ENCODE results near the gene AGK.
"Not testable (repeated sequence)": the region's sequence is repeated elsewhere in the genome, so short reads cannot be mapped to it uniquely, and the experiment has no call there.

AGK gene

GRCh38 chr7:141573511-141573910 lies 22.3 kb downstream of the AGK start:
- Histone ChIP-seq H3K27ac (no peak overlapping the region), H3K4me3 (no peak overlapping the region)
- no peak for TF ChIP-seq CTCF (IDR thresholded peaks at IDR 0.05)
- no peak for DNase-seq (ENCODE audit: low spot score)

GRCh38 chr7:141575164-141575563 lies 24.0 kb downstream of the AGK start:
- no peak for DNase-seq (ENCODE audit: low spot score)
- no peak for TF ChIP-seq CTCF (IDR thresholded peaks at IDR 0.05)
- Histone ChIP-seq H3K4me3 (no peak overlapping the region), H3K27ac (no peak overlapping the region)

GRCh38 chr7:141575654-141576448 lies 24.6 kb downstream of the AGK start:
- no peak for TF ChIP-seq CTCF (IDR thresholded peaks at IDR 0.05)
- Histone ChIP-seq H3K27ac (no peak overlapping the region), H3K4me3 (no peak overlapping the region)
- no peak for DNase-seq (ENCODE audit: low spot score)

- Histone ChIP-seq H3K27ac (no peak overlapping the region), H3K4me3 (no peak overlapping the region)
- DNase-seq (ENCODE audit: low spot score) = no peak
- TF ChIP-seq CTCF (IDR thresholded peaks at IDR 0.05) = no peak
Observed at GRCh38 chr7:141577043-141577839, 26.0 kb downstream of the AGK start.

- H3K4me3 ChIP-seq; H3K27ac ChIP-seq; DNase-seq (ENCODE audit: low spot score): not testable (repeated sequence)
Observed at GRCh38 chr7:141579953-141580352, 28.7 kb downstream of the AGK start.

- not testable (repeated sequence) for DNase-seq (ENCODE audit: low spot score); H3K27ac ChIP-seq; H3K4me3 ChIP-seq
Observed at GRCh38 chr7:141582063-141582462, 30.9 kb downstream of the AGK start.

GRCh38 chr7:141584935-141585334 lies 33.7 kb downstream of the AGK start:
- DNase-seq (ENCODE audit: low spot score) = no peak
- no peak for TF ChIP-seq CTCF (IDR thresholded peaks at IDR 0.05)
- Histone ChIP-seq H3K27ac (no peak overlapping the region), H3K4me3 (no peak overlapping the region)
